ENCODE data around the gene ZNF182.

DNA sequence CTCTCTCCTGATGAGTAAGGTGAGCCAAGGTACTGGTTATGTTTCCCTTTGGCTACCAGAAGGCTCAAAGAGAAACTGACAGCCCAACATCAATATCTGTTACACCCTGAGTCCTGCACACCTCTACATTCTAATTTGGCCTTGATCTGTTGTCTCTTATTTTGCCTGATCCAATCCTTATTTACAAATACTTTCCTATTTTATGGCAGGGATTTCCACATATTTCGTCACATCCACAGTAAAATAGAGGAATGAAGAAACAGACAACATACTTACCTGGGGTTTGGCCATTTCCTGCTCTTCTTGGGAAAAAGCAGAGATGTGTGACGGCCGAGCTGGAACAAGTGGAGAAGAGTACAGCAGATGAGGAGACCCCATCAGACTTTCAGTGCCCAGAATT lies 1.5 kb downstream of the ZNF182 start:
- TF ChIP-seq HNF4G (IDR thresholded peaks at IDR 0.05) (no peak), GABPA (IDR thresholded peaks at IDR 0.05 in 1 of 2, conservative IDR thresholded peaks at IDR 0.05 in 1 of 2) (no peak), NR2F2 (IDR thresholded peaks at IDR 0.05) (no peak), SP1 (IDR thresholded peaks at IDR 0.05) (no peak), YY1 (IDR thresholded peaks at IDR 0.05) (no peak), TAF1 (conservative IDR thresholded peaks at IDR 0.05) (no peak)
- TF ChIP-seq, protein P1, sequence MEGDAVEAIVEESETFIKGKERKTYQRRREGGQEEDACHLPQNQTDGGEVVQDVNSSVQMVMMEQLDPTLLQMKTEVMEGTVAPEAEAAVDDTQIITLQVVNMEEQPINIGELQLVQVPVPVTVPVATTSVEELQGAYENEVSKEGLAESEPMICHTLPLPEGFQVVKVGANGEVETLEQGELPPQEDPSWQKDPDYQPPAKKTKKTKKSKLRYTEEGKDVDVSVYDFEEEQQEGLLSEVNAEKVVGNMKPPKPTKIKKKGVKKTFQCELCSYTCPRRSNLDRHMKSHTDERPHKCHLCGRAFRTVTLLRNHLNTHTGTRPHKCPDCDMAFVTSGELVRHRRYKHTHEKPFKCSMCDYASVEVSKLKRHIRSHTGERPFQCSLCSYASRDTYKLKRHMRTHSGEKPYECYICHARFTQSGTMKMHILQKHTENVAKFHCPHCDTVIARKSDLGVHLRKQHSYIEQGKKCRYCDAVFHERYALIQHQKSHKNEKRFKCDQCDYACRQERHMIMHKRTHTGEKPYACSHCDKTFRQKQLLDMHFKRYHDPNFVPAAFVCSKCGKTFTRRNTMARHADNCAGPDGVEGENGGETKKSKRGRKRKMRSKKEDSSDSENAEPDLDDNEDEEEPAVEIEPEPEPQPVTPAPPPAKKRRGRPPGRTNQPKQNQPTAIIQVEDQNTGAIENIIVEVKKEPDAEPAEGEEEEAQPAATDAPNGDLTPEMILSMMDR (IDR thresholded peaks at IDR 0.05; ENCODE audit: low read depth, low read length, missing input control), result no peak
- TF ChIP-seq, protein P2, sequence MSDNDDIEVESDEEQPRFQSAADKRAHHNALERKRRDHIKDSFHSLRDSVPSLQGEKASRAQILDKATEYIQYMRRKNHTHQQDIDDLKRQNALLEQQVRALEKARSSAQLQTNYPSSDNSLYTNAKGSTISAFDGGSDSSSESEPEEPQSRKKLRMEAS (IDR thresholded peaks at IDR 0.05), result no peak
